NCI-H69 (cell line): ENCODE data around the gene MEF2A.

Experiments used
- DNase-seq: peaks from one replicate; lab custom pipeline; 2025; lab: John Stamatoyannopoulos, UW

The MEF2A gene

GRCh38 chr15:99606646-99607045 lies 40.9 kb downstream of the MEF2A start:
- DNase-seq, result no peak

- no peak for DNase-seq
Observed at GRCh38 chr15:99613481-99613880, 47.7 kb downstream of the MEF2A start.

- no peak for DNase-seq
Observed at GRCh38 chr15:99613887-99614647, 48.3 kb downstream of the MEF2A start.

GRCh38 chr15:99614749-99615288 lies 49.0 kb downstream of the MEF2A start:
- DNase-seq, result peak; percentile 38

- DNase-seq, result no peak
Observed at GRCh38 chr15:99615460-99615859, 49.7 kb downstream of the MEF2A start.

GRCh38 chr15:99616129-99616528 lies 50.3 kb downstream of the MEF2A start:
- no peak for DNase-seq

GRCh38 chr15:99616773-99617342 lies 51.1 kb downstream of the MEF2A start:
- DNase-seq, result no peak

GRCh38 chr15:99618941-99619411 lies 53.2 kb downstream of the MEF2A start:
- no peak for DNase-seq

- DNase-seq, result no peak
Observed at GRCh38 chr15:99619712-99620111, 53.9 kb downstream of the MEF2A start.

- no peak for DNase-seq
Observed at GRCh38 chr15:99620178-99620577, 54.4 kb downstream of the MEF2A start.

- no peak for DNase-seq
Observed at GRCh38 chr15:99621767-99622166, 56.0 kb downstream of the MEF2A start.

- no peak for DNase-seq
Observed at GRCh38 chr15:99628374-99629001, 62.7 kb downstream of the MEF2A start.

- DNase-seq, result no peak
Observed at GRCh38 chr15:99630607-99631131, 64.9 kb downstream of the MEF2A start.

- DNase-seq, result no peak
Observed at GRCh38 chr15:99631255-99631654, 65.5 kb downstream of the MEF2A start.

- no peak for DNase-seq
Observed at GRCh38 chr15:99632521-99632920, 66.7 kb downstream of the MEF2A start.

GRCh38 chr15:99633655-99634054 lies 67.9 kb downstream of the MEF2A start:
- no peak for DNase-seq

GRCh38 chr15:99634576-99634975 lies 68.8 kb downstream of the MEF2A start:
- DNase-seq, result no peak

GRCh38 chr15:99635145-99635544 lies 69.4 kb downstream of the MEF2A start:
- no peak for DNase-seq

GRCh38 chr15:99635794-99636193 lies 70.0 kb downstream of the MEF2A start:
- no peak for DNase-seq

GRCh38 chr15:99644913-99645542 lies 79.2 kb downstream of the MEF2A start:
- no peak for DNase-seq

- DNase-seq, result no peak
Observed at GRCh38 chr15:99645543-99645935, 79.8 kb downstream of the MEF2A start.

GRCh38 chr15:99645951-99646350 lies 80.2 kb downstream of the MEF2A start:
- DNase-seq, result no peak
